GM13976 (cell line): ENCODE measurements around the gene SIN3B.

Experiments
- DNase-seq: peaks from one replicate; pipeline ENCODE4 v3.0.0; 2012; ENCODE audit warnings: low spot score
- CTCF ChIP-seq: IDR thresholded peaks from 2 replicates; pipeline ENCODE4 v1.5.1; 2012; ENCODE audit warnings: borderline replicate concordance, mild to moderate bottlenecking; ENCODE audit not compliant: insufficient read depth; ENCODE audit errors: extremely low read depth, missing control alignments, control extremely low read depth
- in situ Hi-C: fragments of 300-500 bp; cut with MboI; formaldehyde crosslinking; loops from one replicate; pipeline ENCODE4 v1.12.0; 2022; ENCODE audit warnings: low sequenced_read_pairs, mixed read lengths, inconsistent platforms; ENCODE audit not compliant: unreplicated experiment

The SIN3B gene

GRCh38 chr19:16897029-16897855, 68.0 kb downstream of the SIN3B start:
- no peak for TF ChIP-seq CTCF
- DNase-seq = peak; percentile 96
- in situ Hi-C loops = no loop called here

- no peak for DNase-seq
- TF ChIP-seq CTCF = no peak
- in situ Hi-C loops = no loop called here
Observed at GRCh38 chr19:16897856-16898161, 68.6 kb downstream of the SIN3B start.

GRCh38 chr19:16898361-16899015, 69.3 kb downstream of the SIN3B start:
- no peak for DNase-seq
- in situ Hi-C loops = no loop called here
- TF ChIP-seq CTCF = no peak

- DNase-seq = peak; percentile 84
- in situ Hi-C loops = no loop called here
- peak; percentile 66 for TF ChIP-seq CTCF
Observed at GRCh38 chr19:16899566-16900075, 70.4 kb downstream of the SIN3B start.

GRCh38 chr19:16901491-16902175, 72.4 kb downstream of the SIN3B start:
- in situ Hi-C loops = no loop called here
- DNase-seq = no peak
- TF ChIP-seq CTCF = no peak

- no peak for TF ChIP-seq CTCF
- in situ Hi-C loops = no loop called here
- DNase-seq = no peak
Observed at GRCh38 chr19:16902545-16902944, 73.3 kb downstream of the SIN3B start.
